Breast epithelium (tissue), 3 donors: Measurements from ENCODE around the gene GFOD1.

Experiments
- CTCF ChIP-seq, 3 donors: fragments of 450-650 bp; IDR thresholded peaks; one replicate each; pipeline ENCODE4 v1.5.1; 2016 to 2017; ENCODE audit warnings: antibody characterized with exemption in 3 of 3, mild to moderate bottlenecking in 3 of 3, moderate library complexity in 3 of 3
- POLR2A ChIP-seq: fragments of 450-650 bp; IDR thresholded peaks from one replicate; pipeline ENCODE4 v1.6.1; 2016; ENCODE audit warnings: antibody characterized with exemption, mild to moderate bottlenecking, moderate library complexity
- POLR2AphosphoS5 ChIP-seq, 3 donors: sonication (generic); formaldehyde crosslinking; IDR thresholded peaks; one replicate each; pipeline ENCODE4 v1.6.1; 2017; ENCODE audit warnings: antibody characterized with exemption in 3 of 3

- peak; percentile 62 to 95 (median 91) for TF ChIP-seq CTCF (IDR thresholded peaks at IDR 0.05)
- peak in 1 of 3 donors; percentile 50 for TF ChIP-seq POLR2AphosphoS5 (IDR thresholded peaks at IDR 0.05)
- no peak for TF ChIP-seq POLR2A
Measured at GRCh38 chr6:13336553-13336952, 150.8 kb downstream of the GFOD1 start.
